ENCODE results near the gene PLEKHA6. TPM values are rescaled to one million over a fixed set of nuclear protein-coding genes. Genes with fewer than 3 reads are reported as not detected.

Gene PLEKHA6
- total RNA-seq, 1 experiment from 2014 or later: 2.1 TPM

GRCh38 chr1:204404629-204405028, 44.9 kb upstream of the PLEKHA6 start:
- Histone ChIP-seq H3K9ac (ENCODE audit: extremely low read depth, insufficient read length, low read length) (no peak overlapping the region), H4K5ac (ENCODE audit: insufficient read length, low read depth, low read length) (no peak overlapping the region), H2BK20ac (ENCODE audit: low read depth, low read length, poor library complexity, severe bottlenecking) (no peak overlapping the region), H3K79me2 (ENCODE audit: insufficient read depth, low read length) (peaks cover 31% of the 10 kb centered on the region), H3K4me1 (ENCODE audit: insufficient read depth, low read length) (peaks cover 2% of the 10 kb centered on the region; the same call in 1 of the 2 replicates), H2BK15ac (ENCODE audit: low read depth, low read length) (no peak overlapping the region), H2BK5ac (ENCODE audit: insufficient read length, low read length) (no peak overlapping the region), H3K27ac (ENCODE audit: insufficient read length, low read depth, low read length) (no peak overlapping the region), H3K27me3 (ENCODE audit: insufficient read depth, low read length) (no peaks in the 10 kb centered on the region), H4K20me1 (ENCODE audit: control insufficient read depth, insufficient read depth, insufficient read length) (peaks cover 2% of the 10 kb centered on the region), H3K9me3 (ENCODE audit: control insufficient read depth, low read depth, low read length) (no peaks in the 10 kb centered on the region), H2BK12ac (ENCODE audit: insufficient read length, low read depth, low read length) (no peak overlapping the region), H4K91ac (ENCODE audit: insufficient read length, low read depth, low read length) (no peak overlapping the region), H3K4ac (ENCODE audit: low read depth, low read length) (no peak overlapping the region), H2BK120ac (ENCODE audit: low read depth, low read length, poor library complexity, severe bottlenecking) (no peak overlapping the region), H3T11ph (ENCODE audit: low read length) (no peak overlapping the region), H2AK5ac (ENCODE audit: insufficient read length, low read length) (no peak overlapping the region), H3K23me2 (ENCODE audit: insufficient read length, low read depth, low read length, poor library complexity, severe bottlenecking) (peaks cover 9% of the 10 kb centered on the region), H3K14ac (ENCODE audit: insufficient read depth, low read length) (no peak overlapping the region), H4K8ac (replicated peaks; ENCODE audit: insufficient read length, low read depth, low read length) (no peak overlapping the region), H3K18ac (ENCODE audit: insufficient read length, low read depth, low read length) (no peak overlapping the region), H2AFZ (ENCODE audit: low read length) (no peak overlapping the region), H3K23ac (ENCODE audit: insufficient read length, low read depth, low read length) (no peak overlapping the region), H3K4me2 (ENCODE audit: insufficient read depth, insufficient read length, low read length) (no peak overlapping the region), H3K79me1 (ENCODE audit: insufficient read depth, low read depth, low read length, poor library complexity, severe bottlenecking) (peaks cover 3% of the 10 kb centered on the region), H3K56ac (ENCODE audit: insufficient read length, low read depth, low read length) (no peak overlapping the region)
- H3K4me3 Mint-ChIP-seq: no peak overlapping the region
- TF ChIP-seq CTCF (conservative IDR thresholded peaks at IDR 0.05): no peak
- peaks cover 7 to 8% of the 10 kb centered on the region in 2 experiments for H3K4me1 Mint-ChIP-seq
- peaks cover 27 to 65% (median 50%) of the 10 kb centered on the region in 3 experiments for H3K36me3 Mint-ChIP-seq (ENCODE audit: insufficient read depth in 1 of 3, low read depth in 3 of 3)
- H3K9me3 Mint-ChIP-seq: no peaks in the 10 kb centered on the region
- no CpG with 5 or more reads among the region's 2 CpGs for WGBS (ENCODE audit: extremely low coverage, insufficient read length, low lambda C conversion rate)
- H3K27me3 Mint-ChIP-seq (ENCODE audit: low read depth): no peaks in the 10 kb centered on the region
- H3K27ac Mint-ChIP-seq: no peak overlapping the region
- DNase-seq: no peak
